ENCODE data around the gene AGAP5.
A peak's percentile ranks its signal among the peaks of the same experiment; 100 is the strongest.

AGAP5 gene

DNA sequence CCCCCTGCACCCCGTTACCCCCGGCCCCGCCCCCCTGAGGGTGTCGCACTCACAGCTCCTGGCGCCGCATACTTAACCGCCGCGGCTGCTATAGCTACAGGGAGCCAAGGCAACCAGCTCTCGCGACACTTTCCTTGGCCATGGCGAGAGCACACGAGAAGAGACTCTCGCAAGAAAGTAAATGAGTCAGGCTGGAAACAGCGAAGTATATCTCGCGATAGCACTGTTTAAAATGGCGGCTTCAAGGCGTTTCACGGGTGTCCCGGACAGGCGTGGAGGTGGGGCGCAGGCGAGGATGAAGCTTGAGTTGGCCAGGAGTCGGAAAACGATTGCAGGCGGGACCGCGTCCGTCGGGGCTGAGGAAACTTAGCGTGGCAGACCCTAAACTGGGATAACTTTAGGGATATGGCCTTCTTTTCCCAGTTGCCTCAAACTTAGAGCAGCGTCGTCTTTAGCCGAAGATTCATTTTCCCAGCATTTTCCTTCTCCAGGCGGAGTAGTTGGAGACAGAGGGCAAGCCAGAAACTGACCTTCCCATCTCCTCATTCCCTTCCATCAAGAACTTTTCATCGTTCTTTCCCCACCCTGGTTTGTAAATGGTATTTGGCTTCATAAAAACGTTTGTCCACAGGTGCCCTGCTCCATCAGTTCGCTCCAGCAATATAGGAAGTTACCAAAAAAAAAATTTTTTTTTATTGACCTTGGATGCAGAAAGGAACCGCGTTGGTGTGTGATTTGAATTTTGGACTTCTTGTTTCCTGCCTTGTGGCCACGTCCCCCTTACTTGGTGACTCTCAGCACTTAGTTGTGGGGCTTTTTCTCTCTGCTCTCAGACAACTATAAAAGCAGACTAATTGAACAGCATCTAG, 71.8 kb downstream of the AGAP5 start:
- peak; percentile 96 for DNase-seq (ENCODE audit: low spot score)

- peak; percentile 7 for DNase-seq (ENCODE audit: low spot score)
Measured at GRCh38 chr10:73625004-73625883, 72.7 kb downstream of the AGAP5 start.
